HepG2 (cell line): ENCODE results near the gene PAK1IP1. TPM values are rescaled to one million over a fixed set of nuclear protein-coding genes. Genes with fewer than 3 reads are reported as not detected.

ENCODE experiments used
- AGO2 ChIP-seq: fragments of 200-400 bp; formaldehyde crosslinking; optimal IDR thresholded peaks from 2 replicates; pipeline ENCODE3; 2017; ENCODE audit warnings: mild to moderate bottlenecking, low read depth, low read length, moderate library complexity
- ARID2 ChIP-seq: sonication (generic); formaldehyde crosslinking; IDR thresholded peaks from 2 replicates; pipeline ENCODE4 v1.8.1; 2022; ENCODE audit warnings: mild to moderate bottlenecking, missing genetic modification reagents, borderline replicate concordance
- BRF2 ChIP-seq: sonication (generic); formaldehyde crosslinking; IDR thresholded peaks from 2 replicates; pipeline ENCODE4 v1.8.1; 2022; ENCODE audit warnings: mild to moderate bottlenecking, missing genetic modification reagents
- HMG20A ChIP-seq: IDR thresholded peaks from 2 replicates; pipeline ENCODE4 v1.6.1; 2016; ENCODE audit warnings: borderline replicate concordance
- KLF12 ChIP-seq: sonication (generic); formaldehyde crosslinking; IDR thresholded peaks from 2 replicates; pipeline ENCODE4 v1.4.0; 2020; ENCODE audit warnings: missing genetic modification reagents, borderline replicate concordance
- KLF15 ChIP-seq: sonication (generic); formaldehyde crosslinking; IDR thresholded peaks from 2 replicates; pipeline ENCODE4 v1.8.1; 2023; ENCODE audit warnings: borderline replicate concordance, mild to moderate bottlenecking, inconsistent platforms, missing genetic modification reagents, mixed read lengths
- MAZ ChIP-seq, 2 experiments: sonication (generic) in 1 of 2; formaldehyde crosslinking in 1 of 2; IDR thresholded peaks; 2 replicates each; pipeline versions ENCODE4 v1.5.0 to v1.6.1; 2012 to 2020; ENCODE audit warnings: low read depth in 2 of 2, mild to moderate bottlenecking in 2 of 2, borderline replicate concordance in 1 of 2, improper control_type of control experiment in 1 of 2, low read length in 1 of 2, missing genetic modification reagents in 1 of 2, moderate library complexity in 1 of 2
- NAIF1 ChIP-seq: sonication (generic); formaldehyde crosslinking; IDR thresholded peaks from 2 replicates; pipeline ENCODE4 v1.5.0; 2020; ENCODE audit warnings: mild to moderate bottlenecking, missing genetic modification reagents, borderline replicate concordance
- PHF20 ChIP-seq: sonication (generic); formaldehyde crosslinking; IDR thresholded peaks from 2 replicates; pipeline ENCODE4 v1.5.0; 2020; ENCODE audit warnings: mild to moderate bottlenecking, missing genetic modification reagents
- REPIN1 ChIP-seq: sonication (generic); formaldehyde crosslinking; IDR thresholded peaks from 2 replicates; pipeline ENCODE4 v1.8.0; 2022; ENCODE audit warnings: missing genetic modification reagents, low read depth, mild to moderate bottlenecking, borderline replicate concordance
- SP1 ChIP-seq, 2 experiments: fragments of 450-650 bp in 1 of 2; sonication (generic) in 1 of 2; formaldehyde crosslinking in 1 of 2; IDR thresholded peaks; 2 replicates each; pipeline versions ENCODE4 v1.4.0 to v1.6.1; 2016 to 2020; ENCODE audit warnings: missing genetic modification reagents in 1 of 2
- YEATS4 ChIP-seq: sonication (generic); formaldehyde crosslinking; IDR thresholded peaks from 2 replicates; pipeline ENCODE4 v1.4.0; 2020; ENCODE audit warnings: missing genetic modification reagents, borderline replicate concordance
- ZEB1 ChIP-seq: IDR thresholded peaks from 2 replicates; pipeline ENCODE4 v1.6.1; 2012; ENCODE audit warnings: mild to moderate bottlenecking, low read depth, inconsistent platforms; ENCODE audit not compliant: insufficient replicate concordance
- ZFP1 ChIP-seq: IDR thresholded peaks from 2 replicates; pipeline ENCODE4 v1.6.1; 2016
- ZFP36L2 ChIP-seq: sonication (generic); formaldehyde crosslinking; IDR thresholded peaks from 2 replicates; pipeline ENCODE4 v1.4.0; 2020; ENCODE audit warnings: missing genetic modification reagents
- ZNF138 ChIP-seq: sonication (generic); formaldehyde crosslinking; IDR thresholded peaks from 2 replicates; pipeline ENCODE4 v1.5.0; 2020; ENCODE audit warnings: mild to moderate bottlenecking, low read depth, missing genetic modification reagents
- ZNF761 ChIP-seq: sonication (generic); formaldehyde crosslinking; conservative IDR thresholded peaks from 2 replicates; pipeline ENCODE4 v1.4.0; 2020; ENCODE audit warnings: mild to moderate bottlenecking, missing genetic modification reagents
- ZNF841 ChIP-seq: sonication (generic); formaldehyde crosslinking; IDR thresholded peaks from 2 replicates; pipeline ENCODE4 v1.8.1; 2023; ENCODE audit warnings: missing genetic modification reagents, borderline replicate concordance
- ZSCAN22 ChIP-seq: sonication (generic); formaldehyde crosslinking; IDR thresholded peaks from 2 replicates; pipeline ENCODE4 v1.4.0; 2020; ENCODE audit warnings: mild to moderate bottlenecking, missing genetic modification reagents
- polyA plus RNA-seq, 8 experiments: library from polyadenylated mRNA; depleted of rRNA in 3 of 8; stranded (reverse) in 7 of 8; unstranded in 1 of 8; fragments of >200 nt; fragmentation: Illumina TruSeq in 4 of 8; extraction: Trizol in 4 of 8; gene quantifications; 2 replicates each; pipeline versions ENCODE4 v1.2.1 to v1.2.3, GENCODE V29; 2011 to 2016; ENCODE audit warnings: low read depth in 4 of 8, missing spikeins in 1 of 8, mixed read lengths in 1 of 8; ENCODE audit not compliant: insufficient read depth in 1 of 8
- total RNA-seq, 5 experiments: library from RNA; depleted of rRNA; stranded (reverse); fragments of >200 nt; fragmentation: Illumina TruSeq; extraction: Trizol; gene quantifications; 2 replicates each; pipeline ENCODE4 v1.2.3, GENCODE V29; 2016; ENCODE audit warnings: low read depth in 1 of 5
- TF ChIP-seq, protein P1 (sequence below): IDR thresholded peaks from 2 replicates; pipeline ENCODE4 v1.6.1; 2016; ENCODE audit warnings: missing biosample characterization, missing genetic modification reagents, low read depth
- TF ChIP-seq, protein P2 (sequence below): sonication (generic); formaldehyde crosslinking; IDR thresholded peaks from 2 replicates; pipeline ENCODE4 v1.5.0; 2020; ENCODE audit warnings: mild to moderate bottlenecking, missing genetic modification reagents, moderate library complexity
- TF ChIP-seq, protein P3 (sequence below): sonication (generic); formaldehyde crosslinking; IDR thresholded peaks from 2 replicates; pipeline ENCODE4 v1.8.1; 2023; ENCODE audit warnings: mild to moderate bottlenecking, missing genetic modification reagents, borderline replicate concordance
- TF ChIP-seq, protein P4 (sequence below): sonication (generic); formaldehyde crosslinking; IDR thresholded peaks from 2 replicates; pipeline ENCODE4 v1.8.1; 2023; ENCODE audit warnings: mild to moderate bottlenecking, moderate library complexity, missing genetic modification reagents

Gene PAK1IP1
- total and polyA plus RNA-seq, 2 of the 13 experiments (the other 11 are each of a cell fraction or from before 2014, with no cell fraction given) = 23.4 to 66.2 TPM

DNA sequence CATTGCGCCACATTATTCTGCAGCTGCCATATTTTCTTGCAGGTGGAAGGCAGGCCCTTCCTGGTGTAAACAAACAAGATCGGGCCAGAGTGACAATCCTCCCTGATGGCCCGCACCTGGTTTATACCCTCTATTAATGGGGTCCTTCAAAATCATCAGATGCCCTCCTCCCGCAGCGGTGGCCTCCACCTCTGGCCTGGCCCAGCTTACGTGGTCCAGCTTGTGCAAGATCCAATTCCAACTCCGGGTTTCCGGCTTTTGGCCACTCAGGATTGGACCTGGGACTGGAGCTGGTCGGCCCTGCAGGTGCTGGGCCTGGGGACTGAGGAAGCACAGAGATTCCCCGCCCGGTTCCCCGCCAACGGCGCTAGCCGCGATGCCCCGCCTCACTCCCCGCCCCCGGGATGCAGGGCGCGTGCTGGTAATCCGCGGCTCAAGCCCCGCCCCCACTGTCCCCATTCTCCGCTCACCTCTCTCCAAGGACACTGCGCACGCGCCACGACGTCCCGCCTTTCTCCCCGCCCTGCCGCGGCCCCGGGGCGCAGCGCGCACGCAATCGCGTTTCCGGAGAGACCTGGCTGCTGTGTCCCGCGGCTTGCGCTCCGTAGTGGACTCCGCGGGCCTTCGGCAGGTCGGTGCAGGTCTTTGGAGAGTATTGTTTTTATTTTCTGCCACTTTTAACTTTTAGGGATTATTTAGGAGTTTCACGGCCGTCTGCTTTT is 52.6 kb downstream of the PAK1IP1 start, which contains the start of gene TMEM14B (continued):
- TF ChIP-seq ZFP36L2 (CRISPR knock-in tag) (no peak), BRF2 (CRISPR knock-in tag) (no peak; the same call in 1 of the 2 replicates), KLF15 (CRISPR knock-in tag) (no peak; the same call in 1 of the 2 replicates), ZNF841 (CRISPR knock-in tag) (no peak), SP1 (IDR thresholded peaks at IDR 0.05) (no peak), SP1 (CRISPR knock-in tag; IDR thresholded peaks at IDR 0.05) (peak; percentile 74), KLF12 (CRISPR knock-in tag) (peak; percentile 83), ZNF761 (CRISPR knock-in tag) (peak; percentile 45; the same call in 1 of the 2 replicates), ARID2 (CRISPR knock-in tag) (peak; percentile 8; the same call in 1 of the 2 replicates), HMG20A (CRISPR knock-in tag) (peak; percentile 60), PHF20 (CRISPR knock-in tag) (peak; percentile 83), REPIN1 (CRISPR knock-in tag) (peak; percentile 82), AGO2 (peak; percentile 82), NAIF1 (peak; percentile 94), YEATS4 (CRISPR knock-in tag) (peak; percentile 90), ZSCAN22 (CRISPR knock-in tag) (no peak), MAZ (IDR thresholded peaks at IDR 0.05; ENCODE audit: borderline replicate concordance, low read depth, low read length) (peak; percentile 96), MAZ (CRISPR knock-in tag; IDR thresholded peaks at IDR 0.05; ENCODE audit: low read depth) (peak; percentile 94), ZEB1 (peak; percentile 87), ZFP1 (CRISPR knock-in tag) (peak; percentile 88), ZNF138 (peak; percentile 94)
- TF ChIP-seq, protein P1, sequence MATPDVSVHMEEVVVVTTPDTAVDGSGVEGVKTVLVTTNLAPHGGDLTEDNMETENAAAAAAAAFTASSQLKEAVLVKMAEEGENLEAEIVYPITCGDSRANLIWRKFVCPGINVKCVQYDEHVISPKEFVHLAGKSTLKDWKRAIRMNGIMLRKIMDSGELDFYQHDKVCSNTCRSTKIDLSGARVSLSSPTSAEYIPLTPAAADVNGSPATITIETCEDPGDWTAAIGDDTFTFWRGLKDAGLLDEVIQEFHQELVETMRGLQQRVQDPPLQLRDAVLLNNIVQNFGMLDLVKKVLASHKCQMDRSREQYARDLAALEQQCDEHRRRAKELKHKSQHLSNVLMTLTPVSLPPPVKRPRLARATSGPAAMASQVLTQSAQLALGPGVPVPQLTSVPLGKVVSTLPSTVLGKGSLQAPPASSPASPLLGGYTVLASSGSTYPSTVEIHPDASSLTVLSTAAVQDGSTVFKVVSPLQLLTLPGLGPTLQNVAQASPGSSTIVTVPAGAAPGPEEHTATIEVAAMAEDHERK (CRISPR knock-in tag) = peak; percentile 89
- TF ChIP-seq, protein P2, sequence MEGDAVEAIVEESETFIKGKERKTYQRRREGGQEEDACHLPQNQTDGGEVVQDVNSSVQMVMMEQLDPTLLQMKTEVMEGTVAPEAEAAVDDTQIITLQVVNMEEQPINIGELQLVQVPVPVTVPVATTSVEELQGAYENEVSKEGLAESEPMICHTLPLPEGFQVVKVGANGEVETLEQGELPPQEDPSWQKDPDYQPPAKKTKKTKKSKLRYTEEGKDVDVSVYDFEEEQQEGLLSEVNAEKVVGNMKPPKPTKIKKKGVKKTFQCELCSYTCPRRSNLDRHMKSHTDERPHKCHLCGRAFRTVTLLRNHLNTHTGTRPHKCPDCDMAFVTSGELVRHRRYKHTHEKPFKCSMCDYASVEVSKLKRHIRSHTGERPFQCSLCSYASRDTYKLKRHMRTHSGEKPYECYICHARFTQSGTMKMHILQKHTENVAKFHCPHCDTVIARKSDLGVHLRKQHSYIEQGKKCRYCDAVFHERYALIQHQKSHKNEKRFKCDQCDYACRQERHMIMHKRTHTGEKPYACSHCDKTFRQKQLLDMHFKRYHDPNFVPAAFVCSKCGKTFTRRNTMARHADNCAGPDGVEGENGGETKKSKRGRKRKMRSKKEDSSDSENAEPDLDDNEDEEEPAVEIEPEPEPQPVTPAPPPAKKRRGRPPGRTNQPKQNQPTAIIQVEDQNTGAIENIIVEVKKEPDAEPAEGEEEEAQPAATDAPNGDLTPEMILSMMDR = peak; percentile 24; the same call in 1 of the 2 replicates
- TF ChIP-seq, protein P3, sequence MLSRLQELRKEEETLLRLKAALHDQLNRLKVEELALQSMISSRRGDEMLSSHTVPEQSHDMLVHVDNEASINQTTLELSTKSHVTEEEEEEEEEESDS (CRISPR knock-in tag) = no peak; the same call in 1 of the 2 replicates
- TF ChIP-seq, protein P4, sequence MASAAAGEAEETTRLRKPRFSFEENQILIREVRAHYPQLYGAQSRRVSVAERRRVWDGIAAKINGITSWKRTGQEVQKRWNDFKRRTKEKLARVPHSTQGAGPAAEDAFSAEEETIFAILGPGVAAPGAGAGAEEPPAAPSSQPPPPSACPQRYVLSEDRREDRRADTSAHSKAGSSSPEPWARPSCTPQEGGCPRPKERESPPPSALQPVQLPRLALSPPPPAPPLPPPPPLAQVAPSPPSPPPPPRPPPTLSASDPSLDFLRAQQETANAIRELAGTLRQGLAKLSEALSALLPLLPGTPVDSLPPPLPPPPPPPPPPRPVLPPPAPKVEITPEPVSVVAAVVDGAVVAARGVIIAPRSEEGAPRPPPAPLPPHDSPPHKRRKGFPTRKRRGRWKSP (CRISPR knock-in tag) = peak; percentile 99
